GM13977 (cell line): ENCODE data around the gene MECP2.

ENCODE experiments used
- DNase-seq: peaks from one replicate; pipeline ENCODE4 v3.0.0; 2012; ENCODE audit warnings: low spot score
- CTCF ChIP-seq: IDR thresholded peaks from 2 replicates; pipeline ENCODE4 v1.5.1; 2012; ENCODE audit warnings: mild to moderate bottlenecking, control low read depth; ENCODE audit not compliant: insufficient read depth; ENCODE audit errors: extremely low read depth, missing control alignments
- in situ Hi-C: fragments of 300-500 bp; cut with MboI; formaldehyde crosslinking; loops from one replicate; pipeline ENCODE4 v1.12.0; 2022; ENCODE audit warnings: low sequenced_read_pairs, low pct_unique_long_range_greater_than_20kb, mixed read lengths, inconsistent platforms; ENCODE audit not compliant: unreplicated experiment

Gene MECP2

DNA sequence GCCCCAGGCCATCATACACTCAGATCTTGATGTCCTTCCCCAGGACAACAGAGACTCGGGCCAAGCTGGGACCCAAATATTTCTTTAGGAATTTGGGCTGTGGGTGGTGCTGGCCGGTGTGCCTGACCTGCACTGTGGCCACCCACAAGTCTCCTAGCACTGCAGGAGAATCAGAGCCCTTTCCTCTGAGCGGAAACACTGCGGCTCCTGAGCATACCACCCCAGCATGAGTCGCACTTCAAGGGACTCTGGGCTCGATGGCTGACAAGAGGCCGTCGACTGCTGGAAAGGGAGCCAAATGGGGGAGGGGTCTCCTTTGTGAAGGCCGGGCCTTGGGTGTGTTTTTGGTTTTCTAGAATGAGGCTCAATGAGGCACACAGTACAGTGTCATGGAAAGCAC lies 64.9 kb downstream of the MECP2 start:
- TF ChIP-seq CTCF: no peak
- no peak for DNase-seq
- in situ Hi-C loops: no loop called here

DNA sequence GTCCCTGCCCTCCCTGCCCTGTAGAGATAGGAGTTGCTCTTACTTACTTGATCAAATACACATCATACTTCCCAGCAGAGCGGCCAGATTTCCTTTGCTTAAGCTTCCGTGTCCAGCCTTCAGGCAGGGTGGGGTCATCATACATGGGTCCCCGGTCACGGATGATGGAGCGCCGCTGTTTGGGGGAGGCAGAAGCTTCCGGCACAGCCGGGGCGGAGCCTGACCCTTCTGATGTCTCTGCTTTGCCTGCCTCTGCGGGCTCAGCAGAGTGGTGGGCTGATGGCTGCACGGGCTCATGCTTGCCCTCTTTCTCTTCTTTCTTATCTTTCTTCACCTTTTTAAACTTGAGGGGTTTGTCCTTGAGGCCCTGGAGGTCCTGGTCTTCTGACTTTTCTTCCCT lies 65.4 kb downstream of the MECP2 start:
- DNase-seq: no peak
- in situ Hi-C loops: no loop called here
- no peak for TF ChIP-seq CTCF

DNA sequence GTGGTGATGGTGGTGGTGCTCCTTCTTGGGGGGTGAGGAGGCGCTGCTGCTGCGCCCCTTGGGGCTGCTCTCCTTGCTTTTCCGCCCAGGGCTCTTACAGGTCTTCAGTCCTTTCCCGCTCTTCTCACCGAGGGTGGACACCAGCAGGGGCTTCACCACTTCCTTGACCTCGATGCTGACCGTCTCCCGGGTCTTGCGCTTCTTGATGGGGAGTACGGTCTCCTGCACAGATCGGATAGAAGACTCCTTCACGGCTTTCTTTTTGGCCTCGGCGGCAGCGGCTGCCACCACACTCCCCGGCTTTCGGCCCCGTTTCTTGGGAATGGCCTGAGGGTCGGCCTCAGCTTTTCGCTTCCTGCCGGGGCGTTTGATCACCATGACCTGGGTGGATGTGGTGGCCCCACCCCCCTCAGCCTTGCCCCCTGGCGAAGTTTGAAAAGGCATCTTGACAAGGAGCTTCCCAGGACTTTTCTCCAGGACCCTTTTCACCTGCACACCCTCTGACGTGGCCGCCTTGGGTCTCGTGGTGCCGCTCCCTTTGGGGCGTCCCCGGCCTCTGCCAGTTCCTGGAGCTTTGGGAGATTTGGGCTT lies 66.7 kb downstream of the MECP2 start:
- in situ Hi-C loops: no loop called here
- DNase-seq: no peak
- no peak for TF ChIP-seq CTCF

- in situ Hi-C loops: no loop called here
- no peak for TF ChIP-seq CTCF
- no peak for DNase-seq
These were observed 67.3 kb downstream of the MECP2 start for GRCh38 chrX:154030266-154030665.

DNA sequence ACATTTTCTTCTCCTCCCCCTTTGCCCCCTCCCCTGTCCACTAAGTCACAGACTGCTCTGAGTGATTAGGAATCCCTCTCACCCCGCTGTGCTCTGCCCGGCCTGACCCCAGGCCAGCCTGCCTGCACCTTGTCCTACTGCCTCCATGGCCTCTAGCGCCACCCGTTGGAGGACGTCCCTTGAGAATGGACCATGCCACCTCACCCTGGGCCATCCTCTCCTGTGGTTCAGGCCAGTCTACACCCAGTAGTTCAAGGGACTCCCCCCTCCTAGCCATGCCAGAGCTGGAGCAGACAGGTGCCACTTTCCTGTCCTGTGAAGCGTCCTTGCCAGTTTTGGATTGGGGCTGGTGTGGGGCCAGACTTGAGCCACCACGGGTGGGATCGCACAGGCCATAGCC lies 68.1 kb downstream of the MECP2 start:
- no peak for TF ChIP-seq CTCF
- in situ Hi-C loops: no loop called here
- no peak for DNase-seq

DNA sequence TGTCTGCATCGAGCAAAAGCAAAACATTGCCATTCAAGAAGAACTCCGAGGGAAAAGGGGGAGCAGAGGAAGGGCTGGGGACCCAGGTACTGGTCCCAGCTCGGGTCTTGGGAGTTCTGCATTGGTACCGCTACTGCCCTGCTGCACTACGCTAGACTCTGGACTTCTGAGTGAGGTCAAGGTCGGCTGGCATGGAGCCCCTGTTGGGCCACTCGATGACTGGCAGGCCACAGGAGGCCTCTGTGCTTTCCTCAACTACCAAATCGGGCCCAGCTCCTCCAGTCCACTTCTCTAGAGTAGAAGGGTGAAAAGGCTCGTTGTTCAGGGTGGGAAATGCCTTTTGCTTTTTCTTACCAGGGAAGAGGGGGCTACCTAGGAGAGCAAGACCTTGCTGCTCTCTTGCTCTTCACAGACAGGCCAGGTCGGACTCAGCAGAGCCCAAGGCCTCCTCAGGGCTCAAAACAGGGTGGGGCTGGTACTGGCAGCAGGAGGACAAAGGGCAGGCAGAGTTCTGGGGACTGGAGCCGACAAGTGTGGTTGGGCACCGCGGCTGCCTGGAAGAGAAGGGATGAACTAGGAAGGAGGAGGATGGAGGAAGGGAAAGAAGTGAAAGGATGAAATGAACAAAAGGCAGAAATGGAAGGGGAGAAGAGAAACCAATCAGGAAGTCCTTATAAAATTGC lies 68.9 kb downstream of the MECP2 start:
- no peak for TF ChIP-seq CTCF
- in situ Hi-C loops: no loop called here
- DNase-seq: no peak

DNA sequence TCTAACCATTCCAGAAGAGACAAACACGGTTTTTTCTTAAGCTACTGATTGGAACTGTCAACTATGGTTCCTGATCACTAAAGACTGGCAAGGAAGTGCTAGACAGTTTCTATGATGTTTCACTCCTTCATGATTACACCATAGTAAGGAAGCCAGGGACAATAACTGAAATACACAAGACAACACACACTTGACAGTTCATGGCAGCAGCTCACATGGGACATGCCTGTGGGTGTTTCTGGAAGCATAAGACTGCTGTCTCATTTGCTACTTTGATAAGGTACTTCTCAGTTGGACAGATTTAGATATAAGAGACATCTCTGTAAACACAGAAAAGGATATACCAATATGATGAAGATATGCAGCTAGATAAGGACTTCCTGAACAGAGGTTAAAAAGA lies 69.5 kb downstream of the MECP2 start:
- in situ Hi-C loops: no loop called here
- TF ChIP-seq CTCF: no peak
- DNase-seq: no peak
